Transverse colon (tissue), 4 donors: ENCODE data around the gene STARD9. TPM values are rescaled to one million over a fixed set of nuclear protein-coding genes. Genes with fewer than 3 reads are reported as not detected.

ENCODE experiments used
- DNase-seq: peaks from one replicate; pipeline ENCODE4 v3.0.0-alpha.2; 2019
- H3K27ac ChIP-seq, 4 donors: fragments of 200-600 bp; sonication (generic); 2 replicates each; pipeline ENCODE4 v1.5.1; 2016 to 2018; ENCODE audit warnings: inconsistent platforms in 4 of 4
- H3K27me3 ChIP-seq: fragments of 200-600 bp; sonication (generic); 2 replicates; pipeline ENCODE4 v1.5.1; 2017; ENCODE audit warnings: inconsistent platforms
- H3K36me3 ChIP-seq, 4 donors: fragments of 200-600 bp; sonication (generic); 2 replicates each; pipeline ENCODE4 v1.5.1; 2017 to 2019; ENCODE audit warnings: inconsistent platforms in 4 of 4
- H3K4me1 ChIP-seq, 4 donors: fragments of 200-600 bp; sonication (generic); 2 replicates each; pipeline ENCODE4 v1.5.1; 2017 to 2020; ENCODE audit warnings: inconsistent platforms in 4 of 4
- H3K4me3 ChIP-seq, 4 donors: fragments of 200-600 bp; sonication (generic); 1 replicate in 1 of 4; 2 replicates in 3 of 4; pipeline versions ENCODE4 v1.5.1 to v1.6.1; 2017 to 2019; ENCODE audit warnings: inconsistent platforms in 4 of 4
- H3K9me3 ChIP-seq, 2 donors: fragments of 200-600 bp; sonication (generic); 2 replicates each; pipeline ENCODE4 v1.5.1; 2017 to 2019; ENCODE audit warnings: inconsistent platforms in 2 of 2
- EP300 ChIP-seq: sonication (generic); formaldehyde crosslinking; IDR thresholded peaks from one replicate; pipeline ENCODE4 v1.6.1; 2017; ENCODE audit warnings: antibody characterized with exemption, low read depth
- POLR2A ChIP-seq: fragments of 450-650 bp; IDR thresholded peaks from one replicate; pipeline ENCODE4 v1.6.1; 2016; ENCODE audit warnings: antibody characterized with exemption, mild to moderate bottlenecking, moderate library complexity
- POLR2AphosphoS5 ChIP-seq, 3 donors: sonication (generic); formaldehyde crosslinking; IDR thresholded peaks; one replicate each; pipeline ENCODE4 v1.6.1; 2016; ENCODE audit warnings: antibody characterized with exemption in 3 of 3
- WGBS, 2 donors: methylation state at CpG; one replicate each; pipeline ENCODE4 v1.1.5; 2018; ENCODE audit warnings: low coverage in 1 of 2; 5-methylcytosine and 5-hydroxymethylcytosine counted together
- in situ Hi-C, 4 donors: fragments of 200-750 bp; cut with MboI; loops; one replicate each; pipeline versions ENCODE4 v1.15.0 to v1.15.1; 2017; ENCODE audit warnings: low sequenced_read_pairs in 3 of 4, low pct_ligation_motif_present in 1 of 4, low pct_unique_long_range_greater_than_20kb in 1 of 4
- intact Hi-C: fragments of 100-400 bp; cut with DNase I; formaldehyde crosslinking; loops from one replicate; pipeline ENCODE4 v1.15.1; 2023; ENCODE audit warnings: low total_unique reads
- total RNA-seq, 4 donors: library from RNA; depleted of rRNA; stranded (reverse); fragments of >200 nt; gene quantifications; one replicate each; pipeline ENCODE4 v1.1.0, GENCODE V29; 2016
- TF ChIP-seq, protein P1 (sequence below), 5 experiments: fragments of 200-600 bp in 3 of 5; fragments of 450-650 bp in 2 of 5; sonication (generic) in 3 of 5; IDR thresholded peaks; 1 replicate in 2 of 5; 2 replicates in 3 of 5; pipeline ENCODE4 v1.5.1; 2016 to 2017; ENCODE audit warnings: antibody characterized with exemption in 5 of 5, inconsistent platforms in 3 of 5, mild to moderate bottlenecking in 2 of 5, moderate library complexity in 1 of 5

The STARD9 gene
- total RNA-seq, 4 donors from 2014 or later: 11.1 to 52.5 (median 22.4) TPM

DNA sequence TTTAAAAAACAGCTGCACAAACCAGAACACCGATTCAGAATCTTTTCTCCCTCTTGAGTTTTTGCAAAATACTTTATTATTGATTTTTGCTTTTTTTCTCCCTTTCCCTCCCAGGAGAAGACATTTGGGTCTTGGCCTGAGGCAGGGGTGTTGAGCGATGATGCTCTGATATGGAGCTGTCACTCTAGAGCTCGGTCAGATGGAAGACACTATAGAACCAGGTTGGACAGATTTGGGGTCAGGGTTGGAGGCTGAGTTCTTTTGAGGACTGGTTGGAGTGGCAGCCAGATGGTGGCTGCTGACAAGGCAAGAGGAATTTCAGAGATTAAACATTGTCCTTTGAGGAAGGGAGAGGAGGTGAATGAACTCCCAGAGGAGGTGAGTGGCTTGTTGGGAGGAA lies 144.7 kb downstream of the STARD9 start:
- intact Hi-C loops: no loop called here
- in situ Hi-C loops: loop anchor here in 1 of 4 donors (25.0 kb wide), 1 partner anchor 567 kb away; no protein-coding TSS in a partner anchor
- WGBS, 2 donors: 91 to 95% methylated on average over 3 of the region's 3 CpGs
- DNase-seq: no peak
- Histone ChIP-seq H3K27ac (no peak overlapping the region), H3K36me3 (peaks cover 0 to 25% (median 12%) of the 10 kb centered on the region in 4 donors), H3K9me3 (no peaks in the 10 kb centered on the region), H3K4me1 (no peaks in the 10 kb centered on the region), H3K27me3 (no peaks in the 10 kb centered on the region), H3K4me3 (no peak overlapping the region)
- TF ChIP-seq, protein P1, sequence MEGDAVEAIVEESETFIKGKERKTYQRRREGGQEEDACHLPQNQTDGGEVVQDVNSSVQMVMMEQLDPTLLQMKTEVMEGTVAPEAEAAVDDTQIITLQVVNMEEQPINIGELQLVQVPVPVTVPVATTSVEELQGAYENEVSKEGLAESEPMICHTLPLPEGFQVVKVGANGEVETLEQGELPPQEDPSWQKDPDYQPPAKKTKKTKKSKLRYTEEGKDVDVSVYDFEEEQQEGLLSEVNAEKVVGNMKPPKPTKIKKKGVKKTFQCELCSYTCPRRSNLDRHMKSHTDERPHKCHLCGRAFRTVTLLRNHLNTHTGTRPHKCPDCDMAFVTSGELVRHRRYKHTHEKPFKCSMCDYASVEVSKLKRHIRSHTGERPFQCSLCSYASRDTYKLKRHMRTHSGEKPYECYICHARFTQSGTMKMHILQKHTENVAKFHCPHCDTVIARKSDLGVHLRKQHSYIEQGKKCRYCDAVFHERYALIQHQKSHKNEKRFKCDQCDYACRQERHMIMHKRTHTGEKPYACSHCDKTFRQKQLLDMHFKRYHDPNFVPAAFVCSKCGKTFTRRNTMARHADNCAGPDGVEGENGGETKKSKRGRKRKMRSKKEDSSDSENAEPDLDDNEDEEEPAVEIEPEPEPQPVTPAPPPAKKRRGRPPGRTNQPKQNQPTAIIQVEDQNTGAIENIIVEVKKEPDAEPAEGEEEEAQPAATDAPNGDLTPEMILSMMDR (IDR thresholded peaks at IDR 0.05): no peak
- TF ChIP-seq POLR2A: no peak
- TF ChIP-seq POLR2AphosphoS5 (IDR thresholded peaks at IDR 0.05): no peak
- no peak for TF ChIP-seq EP300

DNA sequence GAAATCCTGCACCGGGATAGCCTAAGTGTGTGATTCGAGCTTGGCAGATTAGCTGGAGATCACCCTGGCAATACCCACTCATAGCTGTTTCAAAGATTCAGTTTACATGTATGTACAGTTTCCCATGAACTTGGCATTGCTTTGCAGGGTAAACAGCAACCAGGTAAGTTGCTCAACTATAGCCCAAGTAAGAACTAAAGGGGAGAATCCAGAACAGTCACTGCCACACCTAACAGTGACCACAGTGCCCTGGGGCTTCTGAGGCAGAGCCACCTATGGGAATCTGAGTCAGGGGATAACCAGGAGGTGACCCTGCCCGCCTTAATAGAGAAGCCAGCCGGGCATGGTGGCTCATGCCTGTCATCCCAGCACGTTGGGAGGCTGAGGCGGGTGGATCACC lies 145.6 kb downstream of the STARD9 start:
- H3K4me1 ChIP-seq: no peaks in the 10 kb centered on the region
- no peak overlapping the region for H3K4me3 ChIP-seq
- intact Hi-C loops (no loop called here), in situ Hi-C loops (loop anchor here in 1 of 4 donors (25.0 kb wide), 1 partner anchor 566 kb away; no protein-coding TSS in a partner anchor)
- H3K27me3 ChIP-seq: no peaks in the 10 kb centered on the region
- H3K9me3 ChIP-seq: no peaks in the 10 kb centered on the region
- no peak overlapping the region for H3K27ac ChIP-seq
- 89 to 94% methylated on average over 2 to 6 of the region's 6 CpGs for WGBS, 2 donors
- H3K36me3 ChIP-seq: peaks cover 0 to 33% (median 16%) of the 10 kb centered on the region in 4 donors
- TF ChIP-seq, protein P1 (IDR thresholded peaks at IDR 0.05): no peak
- TF ChIP-seq POLR2A (no peak), EP300 (no peak), POLR2AphosphoS5 (IDR thresholded peaks at IDR 0.05) (no peak)
- no peak for DNase-seq

DNA sequence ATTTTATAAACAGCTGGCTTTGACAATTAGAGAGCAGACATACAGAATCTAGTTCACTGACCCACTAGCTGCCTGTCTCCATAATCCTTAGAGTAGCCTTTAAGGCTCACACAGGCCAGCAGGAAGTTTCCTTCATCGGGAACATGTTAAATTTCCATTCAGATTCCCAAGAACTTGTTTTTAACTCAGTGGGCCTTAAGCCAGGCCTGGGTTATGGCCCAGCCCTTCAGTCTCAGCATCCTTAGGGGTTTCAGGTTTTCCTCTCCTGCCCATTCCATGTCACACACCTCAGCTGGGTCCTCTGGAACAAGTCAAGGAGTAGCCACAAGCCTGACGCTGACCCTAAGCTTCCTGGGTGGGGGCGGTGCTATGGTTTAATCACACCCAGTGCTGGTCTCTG lies 146.5 kb downstream of the STARD9 start:
- H3K4me3 ChIP-seq: no peak overlapping the region
- no peak for DNase-seq
- intact Hi-C loops: loop anchor here (2.0 kb wide), 1 partner anchor 41 kb away; no protein-coding TSS in a partner anchor
- H3K36me3 ChIP-seq: peaks cover 0 to 39% (median 18%) of the 10 kb centered on the region in 4 donors
- in situ Hi-C loops: loop anchor here in 1 of 4 donors (25.0 kb wide), 1 partner anchor 565 kb away; no protein-coding TSS in a partner anchor
- TF ChIP-seq POLR2AphosphoS5 (IDR thresholded peaks at IDR 0.05): no peak
- TF ChIP-seq EP300: no peak
- TF ChIP-seq POLR2A: no peak
- TF ChIP-seq, protein P1 (IDR thresholded peaks at IDR 0.05): no peak
- H3K27ac ChIP-seq: no peak overlapping the region
- WGBS, 2 donors: 80% methylated on average over 3 of the region's 3 CpGs; no CpG with 5 or more reads in 1 of the 2 donors
- H3K9me3 ChIP-seq: no peaks in the 10 kb centered on the region
- no peaks in the 10 kb centered on the region for H3K27me3 ChIP-seq
- no peaks in the 10 kb centered on the region for H3K4me1 ChIP-seq

DNA sequence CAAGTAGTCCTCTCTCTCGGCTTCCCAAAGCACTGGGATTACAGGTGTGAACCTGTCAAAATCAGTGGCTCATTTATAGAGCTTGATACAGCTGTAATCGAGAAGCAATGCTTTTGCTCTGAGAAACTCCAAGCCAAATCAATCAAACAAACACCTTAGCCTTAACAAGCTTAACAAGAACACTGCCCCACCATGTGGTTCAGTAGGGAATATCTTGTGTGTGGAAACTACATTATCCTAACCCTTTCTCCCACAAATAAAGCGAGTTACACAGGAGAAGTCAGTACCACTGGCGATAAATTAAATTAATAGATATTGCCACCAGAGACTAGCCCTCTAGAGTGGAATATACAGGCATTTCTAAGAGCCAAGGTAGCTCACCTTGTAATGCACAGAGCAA lies 147.7 kb downstream of the STARD9 start:
- no peak overlapping the region for H3K4me3 ChIP-seq
- H3K9me3 ChIP-seq: no peaks in the 10 kb centered on the region
- no peak for TF ChIP-seq POLR2A
- TF ChIP-seq, protein P1 (IDR thresholded peaks at IDR 0.05): no peak
- TF ChIP-seq POLR2AphosphoS5 (IDR thresholded peaks at IDR 0.05): no peak
- no peak for TF ChIP-seq EP300
- no peak for DNase-seq
- no peak overlapping the region for H3K27ac ChIP-seq
- no peaks in the 10 kb centered on the region for H3K4me1 ChIP-seq
- in situ Hi-C loops (loop anchor here in 1 of 4 donors (25.0 kb wide), 1 partner anchor 564 kb away; no protein-coding TSS in a partner anchor), intact Hi-C loops (loop anchor here (2.0 kb wide), 1 partner anchor 42 kb away; no protein-coding TSS in a partner anchor)
- 82 to 94% methylated on average over 3 to 4 of the region's 4 CpGs for WGBS, 2 donors
- peaks cover 0 to 41% (median 18%) of the 10 kb centered on the region in 4 donors for H3K36me3 ChIP-seq
- H3K27me3 ChIP-seq: no peaks in the 10 kb centered on the region
